ENCODE data around the gene ECM2.
"Not testable (repeated sequence)": the region's sequence is repeated elsewhere in the genome, so short reads cannot be mapped to it uniquely, and the experiment has no call there.

Gene ECM2

GRCh38 chr9:92535940-92536850, at the start of gene ECM2:
Gene ECM2 (minus strand): TSS chr9:92535990. CDS start chr9:92522866, 13,124 bp downstream.
- DNase-seq: no peak

GRCh38 chr9:92576175-92576574, 40.4 kb upstream of the ECM2 start:
- DNase-seq: no peak

GRCh38 chr9:92573612-92574011, 37.8 kb upstream of the ECM2 start:
- not testable (repeated sequence) for DNase-seq

GRCh38 chr9:92571871-92572270, 36.1 kb upstream of the ECM2 start:
- not testable (repeated sequence) for DNase-seq

- DNase-seq: no peak
Observed at GRCh38 chr9:92564982-92565381, 29.2 kb upstream of the ECM2 start.

GRCh38 chr9:92564504-92564903, 28.7 kb upstream of the ECM2 start:
- no peak for DNase-seq

- no peak for DNase-seq
Observed at GRCh38 chr9:92563116-92564100, 27.6 kb upstream of the ECM2 start.

- DNase-seq: no peak
Observed at GRCh38 chr9:92562461-92562967, 26.7 kb upstream of the ECM2 start.

- no peak for DNase-seq
Observed at GRCh38 chr9:92561374-92562330, 25.9 kb upstream of the ECM2 start.

GRCh38 chr9:92558612-92559374, 23.0 kb upstream of the ECM2 start:
- no peak for DNase-seq

- DNase-seq: no peak
Observed at GRCh38 chr9:92550765-92551164, 15.0 kb upstream of the ECM2 start.

GRCh38 chr9:92547356-92547755, 11.6 kb upstream of the ECM2 start:
- no peak for DNase-seq

GRCh38 chr9:92545002-92545510, 9.3 kb upstream of the ECM2 start:
- no peak for DNase-seq

GRCh38 chr9:92543972-92544371, 8.2 kb upstream of the ECM2 start:
- DNase-seq: no peak

- no peak for DNase-seq
Observed at GRCh38 chr9:92538541-92538940, 2.8 kb upstream of the ECM2 start.

GRCh38 chr9:92534674-92535073, 1.1 kb downstream of the ECM2 start:
- no peak for DNase-seq

GRCh38 chr9:92534204-92534603, 1.6 kb downstream of the ECM2 start:
- DNase-seq: no peak

GRCh38 chr9:92530893-92531292, 4.9 kb downstream of the ECM2 start:
- no peak for DNase-seq

- DNase-seq: no peak
Observed at GRCh38 chr9:92529124-92529523, 6.7 kb downstream of the ECM2 start.

GRCh38 chr9:92528522-92528849, 7.3 kb downstream of the ECM2 start:
- DNase-seq: no peak

- DNase-seq: no peak
Observed at GRCh38 chr9:92527832-92528521, 7.8 kb downstream of the ECM2 start.

Measured in NCI-H187 (cell line).